Measurements from ENCODE around the gene MRPL53.
"Not testable (repeated sequence)": the region's sequence is repeated elsewhere in the genome, so short reads cannot be mapped to it uniquely, and the experiment has no call there.

The MRPL53 gene

GRCh38 chr2:74447230-74447999 lies 25.1 kb downstream of the MRPL53 start:
- no peak for DNase-seq

GRCh38 chr2:74444498-74445318 lies 27.8 kb downstream of the MRPL53 start:
- DNase-seq: peak; percentile 30

- DNase-seq: not testable (repeated sequence)
Observed at GRCh38 chr2:74442483-74443297, 29.8 kb downstream of the MRPL53 start.

- no peak for DNase-seq
Observed at GRCh38 chr2:74441690-74442482, 30.6 kb downstream of the MRPL53 start, which contains the start of gene RTKN. Gene RTKN, minus strand, starts transcription at chr2:74441937. Its CDS starts 121 bp downstream, at chr2:74441816.

- no peak for DNase-seq
Observed at GRCh38 chr2:74441170-74441689, 31.2 kb downstream of the MRPL53 start.

- peak; percentile 75 for DNase-seq
Observed at GRCh38 chr2:74440378-74441169, 31.9 kb downstream of the MRPL53 start.

- DNase-seq: no peak
Observed at GRCh38 chr2:74439803-74440377, 32.6 kb downstream of the MRPL53 start.

GRCh38 chr2:74439373-74439772 lies 33.1 kb downstream of the MRPL53 start:
- no peak for DNase-seq

- DNase-seq: no peak
Observed at GRCh38 chr2:74438248-74438647, 34.2 kb downstream of the MRPL53 start.

- DNase-seq: no peak
Observed at GRCh38 chr2:74436848-74437695, 35.4 kb downstream of the MRPL53 start.

- no peak for DNase-seq
Observed at GRCh38 chr2:74436111-74436805, 36.2 kb downstream of the MRPL53 start.

GRCh38 chr2:74430502-74430901 lies 42.0 kb downstream of the MRPL53 start:
- DNase-seq: no peak

GRCh38 chr2:74429487-74430451 lies 42.7 kb downstream of the MRPL53 start:
- DNase-seq: no peak

- no peak for DNase-seq
Observed at GRCh38 chr2:74428675-74429074, 43.8 kb downstream of the MRPL53 start.

GRCh38 chr2:74427551-74427950 lies 44.9 kb downstream of the MRPL53 start:
- no peak for DNase-seq

- no peak for DNase-seq
Observed at GRCh38 chr2:74426181-74426758, 46.2 kb downstream of the MRPL53 start.

GRCh38 chr2:74425523-74425922 lies 47.0 kb downstream of the MRPL53 start:
- no peak for DNase-seq

All from NCI-H1694 treated with DMSO at 0.1 percent for 48 hours (cell line).